GM18951 (cell line): Measurements from ENCODE around the gene RRAS.

Experiments used
- POLR2A ChIP-seq: IDR thresholded peaks from 4 replicates; pipeline ENCODE4 v1.6.1; 2011; ENCODE audit warnings: mild to moderate bottlenecking; ENCODE audit not compliant: insufficient read length, insufficient read depth; ENCODE audit errors: extremely low read depth
- in situ Hi-C: fragments of 300-500 bp; cut with MboI; formaldehyde crosslinking; loops from one replicate; pipeline ENCODE4 v1.12.0; 2022; ENCODE audit warnings: low sequenced_read_pairs, mixed read lengths, inconsistent platforms; ENCODE audit not compliant: unreplicated experiment

RRAS gene

DNA sequence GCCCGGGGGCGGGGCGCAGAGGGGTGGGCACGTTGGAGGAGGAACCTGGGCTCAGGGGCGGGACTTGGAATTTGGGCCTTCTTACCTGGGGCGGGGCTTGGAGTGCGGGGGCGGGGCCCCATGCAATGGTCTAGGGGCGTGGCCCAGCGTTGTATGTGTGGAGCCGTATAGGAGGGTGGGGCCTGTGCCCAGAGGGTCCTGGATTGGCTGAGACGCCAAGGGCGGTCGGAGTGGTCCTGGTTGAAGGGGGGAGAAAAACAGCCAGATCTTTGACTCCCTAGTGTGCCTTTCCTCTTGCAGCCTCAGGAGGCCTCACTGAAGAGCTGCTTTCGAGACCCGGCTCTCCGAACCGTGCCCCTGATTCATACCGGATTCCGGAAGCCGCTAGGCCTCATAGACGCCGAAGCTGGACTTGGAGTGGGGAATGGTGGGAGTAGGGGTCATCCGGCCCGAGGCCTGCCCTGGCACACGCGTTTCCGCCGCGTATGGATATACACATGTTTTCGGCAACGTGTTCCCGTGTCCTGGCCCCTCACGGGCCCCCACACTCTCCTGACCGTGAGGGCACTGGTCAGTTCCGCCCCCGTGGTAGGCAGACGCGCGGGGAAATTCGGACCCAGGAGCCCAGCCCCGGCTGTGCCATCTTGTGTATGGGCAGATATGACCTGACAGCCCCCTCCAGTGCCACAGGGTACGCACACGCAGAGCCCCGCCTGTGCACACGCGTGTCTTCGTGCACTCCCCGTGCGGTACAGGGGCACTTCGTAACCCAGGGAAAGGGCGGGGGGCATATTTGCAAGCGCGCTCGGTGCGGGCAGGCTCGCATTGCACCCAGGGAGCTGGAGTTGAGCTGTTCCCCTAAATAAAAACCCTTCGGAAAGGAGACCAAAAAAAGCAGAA is 49.6 kb downstream of the RRAS start:
- in situ Hi-C loops: no loop called here
- TF ChIP-seq POLR2A: peak; percentile 85

DNA sequence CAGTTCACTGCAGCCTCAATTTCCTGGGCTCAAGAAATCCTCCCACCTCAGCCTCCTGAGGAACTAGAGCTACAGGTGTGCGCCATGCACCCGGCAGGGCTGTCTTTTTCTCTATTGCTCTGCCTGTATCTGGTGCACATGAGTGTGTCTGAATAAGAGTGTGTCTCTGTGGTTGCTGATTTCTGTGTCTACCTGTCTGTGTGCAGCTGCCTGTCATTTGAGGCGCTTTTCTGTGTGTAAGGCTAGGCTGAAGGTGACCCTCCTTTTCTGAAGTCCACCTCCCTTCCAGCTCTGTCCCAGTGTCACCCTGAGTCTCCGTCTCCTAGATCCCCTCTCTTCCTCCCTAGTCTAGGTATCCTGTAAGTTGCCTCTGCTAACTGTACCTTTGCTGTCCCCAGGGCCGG is 50.4 kb downstream of the RRAS start:
- TF ChIP-seq POLR2A: no peak
- in situ Hi-C loops: no loop called here

DNA sequence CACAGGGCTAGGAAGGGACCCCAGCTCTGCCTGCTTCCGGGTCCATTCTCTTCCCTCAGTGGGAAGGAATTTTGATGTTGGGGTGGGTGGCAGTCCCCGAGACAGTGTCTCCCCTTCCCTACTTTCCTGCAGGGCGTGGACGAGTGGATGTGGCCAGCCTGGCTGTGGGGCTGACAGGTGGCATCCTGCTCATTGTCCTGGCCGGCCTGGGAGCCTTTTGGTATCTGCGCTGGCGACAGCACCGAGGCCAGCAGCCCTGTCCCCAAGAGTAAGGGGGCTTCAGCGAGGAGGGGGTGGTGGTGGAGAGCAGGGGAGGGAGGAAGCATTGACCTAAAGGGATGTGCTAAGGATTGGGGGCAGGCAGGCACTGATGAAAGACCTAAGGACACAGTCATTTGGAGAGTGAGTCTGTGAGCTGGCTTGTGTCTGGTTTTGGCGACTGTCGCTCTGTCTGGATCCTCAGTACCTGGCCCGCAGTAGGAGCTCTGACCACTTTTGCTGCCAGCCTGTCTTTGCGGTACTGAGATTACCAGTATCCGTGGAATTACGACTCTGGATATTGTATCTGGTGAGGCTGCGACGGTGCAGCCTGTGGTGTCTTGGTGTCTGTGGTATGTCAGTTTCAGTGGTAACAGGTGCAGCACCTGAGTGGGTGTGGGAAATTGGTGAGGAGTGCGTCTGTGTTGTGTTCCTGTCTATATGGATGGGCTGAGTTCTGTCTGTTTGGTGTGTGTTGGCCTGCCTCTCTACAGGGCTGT is 51.4 kb downstream of the RRAS start:
- TF ChIP-seq POLR2A: no peak
- in situ Hi-C loops: no loop called here

DNA sequence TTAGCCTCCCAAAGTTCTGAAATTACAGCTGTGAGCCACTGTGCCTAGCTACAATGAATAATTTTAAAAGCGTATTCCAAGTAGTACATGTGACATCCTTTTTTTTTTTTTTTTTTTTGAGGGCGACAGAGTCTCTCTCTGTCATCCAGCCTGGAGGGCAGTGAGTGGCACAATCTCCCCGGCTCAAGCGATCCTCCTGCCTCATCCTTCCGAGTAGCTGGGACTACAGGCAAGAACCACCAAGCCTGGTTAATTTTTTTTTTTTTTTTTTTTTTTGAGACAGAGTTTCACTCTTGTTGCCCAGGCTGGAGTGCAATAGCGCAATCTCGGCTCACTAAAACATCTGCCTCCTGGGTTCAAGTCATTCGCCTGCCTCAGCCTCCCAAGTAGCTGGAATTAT is 52.7 kb downstream of the RRAS start:
- in situ Hi-C loops: no loop called here
- TF ChIP-seq POLR2A: no peak
